GM18526 (cell line): ENCODE data around the gene TOX2.

ENCODE experiments used
- POLR2A ChIP-seq: IDR thresholded peaks from 3 replicates; pipeline ENCODE4 v1.6.1; 2011; ENCODE audit not compliant: insufficient read length; ENCODE audit errors: extremely low read depth

TOX2 gene

DNA sequence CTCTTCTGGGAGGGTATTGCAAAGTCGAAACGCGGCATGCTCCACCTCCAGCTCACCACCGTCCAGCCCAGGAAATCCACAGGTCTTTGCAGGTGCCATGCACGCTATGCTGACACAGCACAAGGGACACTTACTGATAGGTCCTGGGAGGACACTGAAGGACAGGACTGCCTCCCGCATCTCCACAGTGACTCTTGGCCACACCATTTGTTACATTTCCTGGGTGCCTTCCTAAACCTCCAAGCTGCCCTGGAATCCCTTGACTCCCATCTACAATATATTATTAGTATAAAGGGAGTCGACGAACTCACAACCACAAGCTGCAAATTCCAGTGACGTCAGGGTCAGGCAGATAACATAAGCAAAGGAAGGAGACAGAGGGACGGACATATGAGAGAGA lies 165.4 kb downstream of the TOX2 start:
- TF ChIP-seq POLR2A = no peak

DNA sequence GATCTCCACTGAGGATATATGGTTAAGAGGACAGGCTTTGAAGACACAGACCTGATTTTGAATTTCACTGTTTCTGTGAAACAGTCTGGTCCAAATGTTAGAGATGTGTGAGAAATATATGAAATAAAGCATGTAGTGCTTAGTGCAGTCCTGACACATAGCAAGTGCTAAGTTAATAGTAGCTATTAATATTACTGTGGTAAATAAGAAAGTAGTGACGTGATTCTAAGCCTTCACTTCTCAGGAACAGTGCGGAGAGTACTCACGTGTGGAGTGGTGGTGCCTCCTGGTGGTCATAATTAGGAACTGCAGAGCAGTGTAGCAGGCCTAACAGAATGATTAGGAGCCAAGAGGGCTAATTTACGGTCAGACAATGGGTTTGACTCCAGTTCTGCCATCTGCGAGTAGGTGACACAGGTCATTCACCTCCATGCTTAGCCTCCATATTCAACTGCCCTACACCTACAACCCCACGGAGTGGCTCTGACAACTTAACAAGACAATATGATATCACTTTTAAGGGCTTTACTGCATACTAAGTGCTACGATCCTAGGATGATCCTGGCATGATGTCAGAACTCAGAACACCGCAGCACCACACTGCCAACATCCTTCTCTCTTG lies 166.1 kb downstream of the TOX2 start:
- no peak for TF ChIP-seq POLR2A

DNA sequence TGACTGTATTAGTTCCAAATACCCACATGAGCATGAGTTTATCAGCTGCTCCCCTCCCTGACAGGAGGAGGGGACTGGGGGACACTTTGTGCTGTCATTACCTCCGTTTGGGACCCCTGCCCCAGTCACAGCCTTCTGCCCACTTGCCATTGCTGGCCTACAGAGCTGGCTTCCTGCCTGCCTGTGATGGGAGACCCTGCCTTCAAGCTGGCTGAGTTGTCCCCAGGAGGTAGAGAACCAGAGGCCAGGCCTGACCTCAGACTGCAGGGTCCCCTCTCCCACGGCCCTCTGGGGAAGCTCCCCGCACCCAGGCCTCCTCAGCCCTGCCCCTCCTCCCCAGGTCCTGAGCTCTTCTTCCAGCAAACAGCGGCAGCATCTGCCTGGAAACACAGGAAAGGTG lies 166.8 kb downstream of the TOX2 start:
- TF ChIP-seq POLR2A = no peak

DNA sequence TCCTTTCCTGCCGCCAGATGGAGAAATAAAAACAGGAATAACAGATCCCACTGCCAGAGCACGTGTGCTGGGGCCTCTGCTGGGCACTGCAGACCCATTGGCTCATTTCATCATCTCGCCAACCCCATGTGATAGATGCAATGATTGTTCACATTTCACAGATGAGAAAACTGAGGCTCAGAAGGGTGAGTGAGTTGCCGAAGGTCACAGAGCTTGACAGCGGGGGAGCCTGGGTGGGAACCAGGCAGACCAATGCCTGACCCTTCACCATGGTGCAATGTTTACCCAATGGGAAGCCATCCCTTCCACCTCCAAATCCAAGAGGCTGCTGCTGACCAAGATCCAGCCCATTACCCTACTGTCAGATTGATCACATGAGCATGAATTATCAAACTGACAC lies 167.2 kb downstream of the TOX2 start:
- TF ChIP-seq POLR2A = no peak

DNA sequence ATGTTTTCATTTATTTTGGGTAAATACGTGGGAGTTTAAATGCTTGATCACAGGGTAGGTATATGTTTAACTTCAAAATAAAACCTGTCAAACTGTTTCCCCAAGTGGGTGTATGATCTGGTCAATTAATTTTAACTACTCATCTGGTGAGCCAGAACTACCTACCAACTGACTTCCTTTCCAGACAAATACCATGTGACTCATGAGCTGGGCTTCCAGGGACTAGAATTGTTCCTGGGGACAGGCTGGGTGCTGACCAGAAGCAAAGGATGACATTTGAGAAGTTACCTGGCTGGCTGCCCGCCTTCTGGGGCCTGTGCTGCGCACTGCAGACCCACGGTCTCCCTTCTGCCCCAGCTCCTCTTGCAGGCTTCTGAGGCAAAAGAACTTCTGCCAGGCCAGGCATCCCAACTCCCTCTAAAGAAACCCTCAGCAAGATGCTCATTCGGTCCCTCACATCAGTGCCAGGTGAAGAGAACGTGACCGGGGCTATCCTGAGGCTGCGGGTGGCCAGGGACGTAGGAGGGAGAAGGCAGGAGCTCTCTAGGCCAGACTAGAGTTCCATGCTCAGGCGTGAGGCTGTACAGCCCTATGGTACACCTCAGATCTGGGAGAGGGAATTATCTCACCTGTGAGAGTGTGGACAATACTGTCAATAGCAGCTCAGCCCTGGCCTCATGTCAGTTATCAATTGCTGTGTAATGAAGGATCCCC lies 168.7 kb downstream of the TOX2 start:
- TF ChIP-seq POLR2A = no peak

DNA sequence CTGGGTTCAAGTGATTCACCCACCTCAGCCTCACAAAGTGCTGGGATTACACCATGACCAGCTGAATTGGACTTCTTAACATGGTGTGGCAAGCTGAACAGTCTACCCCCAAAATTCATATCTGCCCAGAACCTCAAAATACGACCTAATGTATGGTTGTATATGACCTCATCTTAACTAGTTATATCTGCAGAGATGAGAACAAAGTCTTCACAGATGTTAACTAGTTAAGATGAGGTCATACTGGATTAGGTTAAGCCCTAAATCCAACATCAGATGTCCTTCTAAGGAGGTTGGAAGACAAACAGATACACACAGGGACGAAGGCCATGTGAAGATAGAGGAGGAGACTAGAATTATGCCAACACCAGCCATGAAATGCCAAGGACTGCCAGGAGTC lies 169.8 kb downstream of the TOX2 start:
- TF ChIP-seq POLR2A = no peak

DNA sequence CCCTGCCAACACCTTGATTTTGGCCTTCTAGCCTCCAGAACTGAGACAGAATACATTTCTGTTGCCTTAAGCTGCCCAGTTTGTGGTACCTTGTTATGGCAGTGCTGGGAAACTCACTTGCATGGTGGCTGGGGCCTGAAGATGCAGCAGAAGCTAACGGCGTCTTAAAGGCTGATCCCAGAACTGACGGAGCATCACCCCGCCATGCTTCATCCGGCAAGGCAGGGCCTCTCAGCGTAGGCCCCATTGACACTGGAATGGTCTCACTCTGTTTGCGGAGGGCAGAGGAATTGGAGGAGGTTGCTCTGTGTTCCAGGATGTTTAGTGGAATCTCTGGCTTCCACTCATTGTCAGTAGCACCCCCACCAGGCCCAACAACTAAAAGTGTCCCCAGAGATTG lies 170.2 kb downstream of the TOX2 start:
- TF ChIP-seq POLR2A = no peak

DNA sequence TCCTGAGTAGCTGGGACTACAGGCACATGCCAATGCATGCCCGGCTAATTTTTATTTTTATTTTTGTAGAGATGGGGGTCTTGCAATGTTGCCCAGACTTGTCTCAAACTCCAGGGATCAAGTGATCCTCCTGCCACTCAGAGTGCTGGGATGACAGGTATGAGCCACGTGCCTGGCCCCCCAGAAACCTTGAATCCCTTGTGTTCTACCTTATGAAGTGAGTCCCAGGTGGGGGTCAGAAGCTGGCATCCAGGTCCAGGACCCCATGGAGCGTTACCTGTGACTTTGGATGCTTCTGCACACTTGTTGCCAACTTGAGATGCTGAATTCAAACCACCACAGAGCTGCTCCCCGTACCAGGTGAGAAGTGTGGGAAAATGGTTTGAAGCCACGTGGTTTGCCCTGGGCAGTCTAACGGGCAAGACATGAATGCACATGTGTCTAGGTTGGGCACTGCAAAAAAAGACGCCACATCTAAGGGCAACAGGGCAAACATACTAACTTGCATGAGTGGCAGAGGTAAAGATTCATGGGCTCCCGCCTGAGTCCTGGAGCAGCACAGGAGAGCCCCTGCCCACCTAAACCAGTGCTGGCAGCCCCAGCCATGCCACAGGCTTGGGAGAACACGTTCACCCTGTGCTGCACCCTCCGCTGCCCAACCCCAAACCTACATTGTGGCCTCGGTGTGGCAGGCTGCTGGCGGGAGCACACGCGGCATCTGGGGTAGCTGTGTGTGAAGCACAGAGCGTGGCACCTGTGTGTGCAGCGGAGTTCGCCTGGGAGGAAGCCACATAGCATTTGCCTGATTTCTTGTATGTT lies 171.2 kb downstream of the TOX2 start:
- no peak for TF ChIP-seq POLR2A

DNA sequence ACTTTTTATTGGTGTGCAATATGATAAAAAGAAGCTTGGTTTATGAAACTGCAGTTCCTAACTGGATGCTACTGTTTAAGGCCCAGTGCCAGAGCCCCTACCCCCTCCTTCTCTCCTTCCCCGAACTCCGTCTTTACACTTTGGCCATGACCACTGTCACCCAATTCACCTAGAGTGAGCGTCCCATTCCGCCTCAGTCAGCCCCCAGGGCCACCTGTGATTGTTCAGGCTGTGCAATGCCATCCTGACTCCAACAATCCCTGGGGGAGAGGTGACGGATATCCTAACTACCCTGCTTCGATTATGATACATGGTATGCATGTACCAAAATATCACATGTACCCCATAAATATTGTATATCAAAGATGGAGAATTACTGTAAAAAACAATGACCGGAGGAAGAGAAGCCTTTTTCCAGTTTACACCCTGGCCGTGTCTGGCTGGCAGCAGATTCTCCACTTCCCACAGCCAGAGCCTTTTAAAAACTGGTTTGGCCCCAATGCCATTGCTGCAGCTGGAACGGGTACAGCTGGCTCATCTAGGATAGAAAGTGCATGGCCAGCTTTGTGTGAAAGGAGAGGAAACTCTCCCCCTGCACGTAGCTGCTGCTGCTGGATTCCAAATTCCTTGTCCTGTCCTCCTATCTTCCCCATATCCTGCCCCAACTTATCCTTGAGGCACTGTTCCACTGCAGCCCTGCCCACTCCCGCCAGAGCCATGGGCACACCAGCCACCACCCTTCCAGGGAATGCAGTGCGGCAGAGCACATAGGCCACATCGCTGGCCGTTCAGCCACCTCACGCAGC lies 172.6 kb downstream of the TOX2 start:
- no peak for TF ChIP-seq POLR2A

DNA sequence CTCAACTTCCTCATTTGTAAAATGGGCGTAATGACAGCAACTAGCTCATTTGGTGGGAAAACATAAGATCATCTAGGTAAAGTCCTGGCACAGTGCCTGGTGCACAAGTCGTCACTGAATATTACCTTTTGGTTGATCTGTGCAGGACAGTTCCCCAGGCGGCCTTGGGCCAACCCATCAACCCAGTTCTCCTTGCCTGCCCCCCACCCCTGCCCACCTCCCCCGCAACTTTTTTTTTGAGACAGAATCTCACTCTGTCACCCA lies 173.1 kb downstream of the TOX2 start:
- TF ChIP-seq POLR2A = no peak

DNA sequence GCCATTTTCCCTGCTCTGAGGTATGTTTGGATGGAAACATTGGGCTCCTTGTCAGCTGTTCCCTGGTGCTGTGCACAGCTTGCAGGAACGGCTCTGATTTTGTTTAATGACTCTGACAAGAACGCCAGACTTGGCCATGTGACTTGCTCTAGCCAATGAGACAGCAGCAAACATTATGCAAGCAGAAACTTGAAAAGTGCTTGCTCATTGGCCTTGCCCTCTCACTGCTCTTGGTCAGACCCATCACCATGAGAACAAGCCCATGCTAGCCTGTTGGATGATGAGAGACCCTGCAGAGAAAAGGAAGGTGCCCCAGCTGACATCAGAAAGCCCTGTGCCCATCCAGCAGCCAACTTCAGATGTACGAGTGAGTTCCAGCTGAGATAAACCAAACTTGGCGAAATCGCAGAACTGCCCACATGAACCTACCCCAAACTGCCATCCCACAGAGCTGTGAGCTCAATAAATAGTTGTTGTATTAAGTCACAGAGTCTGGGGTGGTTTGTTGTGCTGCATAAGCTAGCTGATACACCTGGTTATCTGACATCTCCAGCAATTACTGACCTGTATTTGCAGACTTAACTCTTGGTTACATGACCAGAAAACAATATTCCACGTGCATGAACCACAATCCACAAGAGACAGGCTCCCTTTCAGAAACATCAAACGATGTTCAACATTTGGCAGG lies 175.5 kb downstream of the TOX2 start:
- no peak for TF ChIP-seq POLR2A

DNA sequence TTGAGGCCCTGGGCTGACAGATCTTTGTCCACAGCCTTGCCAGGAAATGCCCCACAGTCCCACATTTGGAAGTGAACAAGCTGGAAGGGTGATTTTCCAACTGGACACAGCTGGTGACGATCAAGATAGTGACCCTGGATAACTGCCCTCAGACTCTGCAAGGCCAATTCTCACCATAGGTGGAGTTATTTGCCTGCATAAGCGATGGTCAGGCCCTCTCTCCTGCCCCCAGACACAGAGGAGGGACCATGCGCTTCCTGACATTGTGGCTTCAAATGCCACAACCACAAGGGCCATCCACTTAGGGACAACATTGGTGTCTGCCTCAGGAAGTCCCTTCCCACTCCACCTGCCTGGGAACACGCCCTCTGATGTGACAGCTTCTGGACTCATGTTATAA lies 176.4 kb downstream of the TOX2 start:
- no peak for TF ChIP-seq POLR2A

DNA sequence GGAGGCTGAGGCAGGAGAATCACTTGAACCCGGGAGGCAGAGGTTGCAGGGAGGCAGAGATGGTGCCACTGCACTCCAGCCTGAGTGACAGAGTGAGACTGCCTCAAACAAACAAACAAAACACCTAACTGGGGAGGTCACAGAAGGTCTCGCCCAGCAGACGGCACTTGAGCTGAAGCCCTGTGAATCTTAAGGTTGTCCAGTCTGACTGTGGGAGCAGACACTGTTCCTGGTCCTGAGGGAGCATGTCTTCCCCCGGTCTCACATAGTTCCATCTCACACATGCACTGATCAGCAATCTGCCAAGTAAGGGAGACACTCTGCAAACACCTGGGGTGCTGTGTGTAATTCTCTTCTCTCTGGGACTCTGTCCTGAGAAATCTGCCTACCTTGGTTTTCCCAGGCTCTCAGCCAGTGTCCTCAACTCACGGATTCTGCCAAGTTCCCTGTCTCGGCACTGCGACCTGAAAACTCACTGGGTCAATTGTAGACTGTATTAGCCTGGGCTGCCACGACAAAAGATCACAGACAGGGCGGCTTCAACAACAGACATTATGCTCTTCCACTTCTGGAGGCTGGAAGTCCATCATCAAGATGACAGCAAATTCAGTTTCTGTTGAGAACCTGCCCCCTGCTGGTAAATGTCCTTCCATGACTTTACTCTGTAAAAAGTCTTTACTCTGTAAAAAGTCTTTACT lies 178.0 kb downstream of the TOX2 start:
- TF ChIP-seq POLR2A = no peak

DNA sequence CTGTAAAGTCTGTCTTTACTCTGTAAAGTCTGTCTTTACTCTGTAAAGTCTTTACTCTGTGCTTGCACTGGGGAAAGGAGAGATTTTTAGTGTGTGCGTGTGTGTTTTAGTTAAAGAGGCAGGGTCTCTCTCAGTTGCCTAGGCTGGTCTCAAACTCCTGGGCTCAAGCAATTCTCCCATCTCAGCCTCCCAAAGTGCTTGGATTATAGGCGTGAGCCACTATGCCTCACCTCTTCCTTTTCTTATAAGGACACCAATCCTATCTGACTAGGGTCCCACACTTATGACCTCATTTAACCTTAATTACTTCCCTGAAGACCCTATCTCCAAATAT lies 178.6 kb downstream of the TOX2 start:
- no peak for TF ChIP-seq POLR2A

DNA sequence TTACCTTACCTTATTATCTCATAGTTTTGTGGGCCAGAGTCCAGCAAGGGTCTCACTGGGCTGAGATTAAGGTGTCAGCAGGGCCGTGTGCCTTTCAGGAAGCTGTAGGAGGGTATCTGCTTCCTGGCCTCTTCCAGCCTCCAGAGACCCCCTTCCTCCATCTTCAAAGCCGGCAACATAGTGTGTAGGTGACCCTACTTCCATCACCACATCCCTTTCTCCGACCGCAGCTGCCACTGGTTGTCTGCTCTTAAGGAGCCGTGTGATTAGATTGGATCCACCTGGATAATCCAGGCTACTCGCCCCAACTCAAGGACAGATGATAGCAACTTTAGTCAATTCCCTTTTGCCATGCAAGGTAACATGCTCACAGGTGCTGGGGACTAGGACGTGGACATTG lies 181.2 kb downstream of the TOX2 start:
- no peak for TF ChIP-seq POLR2A
